Dendritic cell treated with granulocyte-macrophage colony-stimulating factor and Interleukin-4, amounts not matched to agents 40 ng/mL and 50 ng/mL, for 4 days (primary cell): ENCODE measurements around the gene INTS7.
"Not testable (repeated sequence)": the region's sequence is repeated elsewhere in the genome, so short reads cannot be mapped to it uniquely, and the experiment has no call there.

Experiments used
- H3K27ac Mint-ChIP-seq: one replicate; pipeline ENCODE4 v1.8.0; 2022; ENCODE audit warnings: mild to moderate bottlenecking, mixed read lengths
- H3K27me3 Mint-ChIP-seq: one replicate; pipeline ENCODE4 v1.8.0; 2022; ENCODE audit warnings: mild to moderate bottlenecking, mixed read lengths
- H3K36me3 Mint-ChIP-seq: one replicate; pipeline ENCODE4 v1.8.0; 2022; ENCODE audit warnings: low read depth, mixed read lengths
- H3K4me1 Mint-ChIP-seq: one replicate; pipeline ENCODE4 v1.8.0; 2022; ENCODE audit warnings: low read depth, mixed read lengths
- H3K4me3 Mint-ChIP-seq: one replicate; pipeline ENCODE4 v1.8.0; 2022; ENCODE audit warnings: mild to moderate bottlenecking, moderate library complexity, mixed read lengths
- H3K9me3 Mint-ChIP-seq: one replicate; pipeline ENCODE4 v1.8.0; 2022; ENCODE audit warnings: mixed read lengths
- intact Hi-C: fragments of 100-400 bp; cut with micrococcal nuclease; formaldehyde crosslinking; loops from one replicate; pipeline ENCODE4 v1.15.0; 2022

The INTS7 gene

GRCh38 chr1:211947396-211948295, 87.7 kb downstream of the INTS7 start:
- H3K4me1 Mint-ChIP-seq = no peaks in the 10 kb centered on the region
- no peak overlapping the region for H3K27ac Mint-ChIP-seq
- peaks cover 13% of the 10 kb centered on the region for H3K36me3 Mint-ChIP-seq
- H3K27me3 Mint-ChIP-seq = no peaks in the 10 kb centered on the region
- H3K4me3 Mint-ChIP-seq = no peak overlapping the region
- H3K9me3 Mint-ChIP-seq = no peaks in the 10 kb centered on the region
- intact Hi-C loops = no loop called here

- no peaks in the 10 kb centered on the region for H3K27me3 Mint-ChIP-seq
- H3K27ac Mint-ChIP-seq = no peak overlapping the region
- intact Hi-C loops = no loop called here
- peaks cover 13% of the 10 kb centered on the region for H3K36me3 Mint-ChIP-seq
- no peaks in the 10 kb centered on the region for H3K9me3 Mint-ChIP-seq
- H3K4me1 Mint-ChIP-seq = no peaks in the 10 kb centered on the region
- H3K4me3 Mint-ChIP-seq = no peak overlapping the region
Observed at GRCh38 chr1:211944733-211945500, 90.4 kb downstream of the INTS7 start.

DNA sequence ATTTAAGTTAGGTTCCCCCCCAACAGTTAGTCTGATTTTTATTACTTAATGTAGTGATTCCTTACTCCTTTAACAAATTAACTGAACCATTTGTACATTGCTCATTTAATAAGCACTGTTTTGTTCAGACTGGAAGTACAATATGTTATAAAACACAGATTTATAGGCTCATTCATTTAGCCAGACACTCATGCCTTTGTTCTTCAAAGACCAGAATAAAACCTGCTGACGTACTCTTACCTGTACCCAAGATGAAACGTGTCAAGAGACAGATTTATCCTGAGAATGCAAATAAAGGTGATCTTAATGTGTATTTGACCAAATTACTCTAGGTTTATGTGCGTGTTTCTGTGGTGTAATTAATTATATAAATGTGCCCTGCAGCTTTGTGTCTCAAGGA, 92.8 kb downstream of the INTS7 start:
- intact Hi-C loops = no loop called here
- H3K27ac Mint-ChIP-seq = no peak overlapping the region
- peaks cover 7% of the 10 kb centered on the region for H3K4me1 Mint-ChIP-seq
- H3K27me3 Mint-ChIP-seq = no peaks in the 10 kb centered on the region
- peaks cover 13% of the 10 kb centered on the region for H3K36me3 Mint-ChIP-seq
- no peaks in the 10 kb centered on the region for H3K9me3 Mint-ChIP-seq
- H3K4me3 Mint-ChIP-seq = no peak overlapping the region

DNA sequence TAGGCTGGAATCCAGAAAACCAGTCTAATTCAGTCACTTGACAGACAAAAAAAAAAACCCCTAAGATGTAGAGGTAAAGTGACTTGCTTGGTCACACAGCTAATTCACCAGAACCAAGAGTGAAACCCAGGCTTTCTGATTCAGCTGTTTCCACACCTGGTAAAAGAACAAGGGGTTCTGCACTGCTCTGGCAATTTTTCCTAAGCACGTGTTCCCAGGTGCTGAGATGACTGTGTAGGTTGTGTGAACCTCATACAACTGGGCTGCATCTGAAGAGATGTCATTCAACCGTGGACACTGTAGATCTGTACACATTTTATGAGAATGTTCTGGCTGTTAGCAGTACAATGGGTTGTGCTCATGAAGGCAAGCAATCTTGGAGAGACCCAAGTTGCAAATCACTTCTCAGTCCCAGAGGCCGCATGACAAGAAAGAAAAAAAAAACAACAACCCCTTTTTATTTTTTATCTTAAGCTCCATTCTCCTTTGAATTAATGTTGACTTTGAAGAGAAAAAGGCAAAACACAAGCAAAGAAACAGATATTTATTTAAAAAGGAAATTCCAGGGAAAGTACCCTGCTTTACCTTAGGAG, 95.4 kb downstream of the INTS7 start:
- intact Hi-C loops = loop anchor here (10.0 kb wide), 1 partner anchor 105 kb away; the partner anchor contains the start of gene LPGAT1
- no peak overlapping the region for H3K27ac Mint-ChIP-seq

DNA sequence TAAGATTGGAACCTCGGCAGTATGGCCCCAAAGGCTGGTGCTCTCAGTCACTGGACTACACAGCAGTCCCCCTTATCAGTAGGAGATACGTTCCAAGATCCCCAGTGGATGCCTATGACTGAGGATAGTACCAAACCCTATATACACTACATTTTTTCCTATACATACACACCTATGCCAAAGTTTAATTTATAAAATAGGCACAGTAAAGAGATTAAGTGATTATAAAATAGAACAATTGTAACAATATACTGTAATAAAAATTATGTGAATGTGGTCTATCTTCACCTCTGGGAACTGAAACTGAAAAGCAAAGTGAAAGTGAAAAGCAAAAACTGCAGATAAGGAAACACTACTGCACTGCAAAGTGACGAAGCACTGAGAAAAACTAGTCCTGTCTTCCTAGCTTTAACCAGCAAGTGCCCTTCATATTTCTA, 96.8 kb downstream of the INTS7 start:
- Mint-ChIP-seq H3K4me1 (peaks cover 30% of the 10 kb centered on the region), H3K36me3 (no peaks in the 10 kb centered on the region), H3K27me3 (no peaks in the 10 kb centered on the region), H3K9me3 (no peaks in the 10 kb centered on the region), H3K4me3 (no peak overlapping the region), H3K27ac (no peak overlapping the region)
- intact Hi-C loops = loop anchor here (10.0 kb wide), 1 partner anchor 104 kb away; the partner anchor contains the start of gene LPGAT1

More for the DNA sequence above, 95.4 kb downstream of the INTS7 start:
- Mint-ChIP-seq H3K36me3 (peaks cover 8% of the 10 kb centered on the region), H3K4me1 (peaks cover 23% of the 10 kb centered on the region), H3K27me3 (no peaks in the 10 kb centered on the region), H3K9me3 (no peaks in the 10 kb centered on the region), H3K4me3 (no peak overlapping the region)

DNA sequence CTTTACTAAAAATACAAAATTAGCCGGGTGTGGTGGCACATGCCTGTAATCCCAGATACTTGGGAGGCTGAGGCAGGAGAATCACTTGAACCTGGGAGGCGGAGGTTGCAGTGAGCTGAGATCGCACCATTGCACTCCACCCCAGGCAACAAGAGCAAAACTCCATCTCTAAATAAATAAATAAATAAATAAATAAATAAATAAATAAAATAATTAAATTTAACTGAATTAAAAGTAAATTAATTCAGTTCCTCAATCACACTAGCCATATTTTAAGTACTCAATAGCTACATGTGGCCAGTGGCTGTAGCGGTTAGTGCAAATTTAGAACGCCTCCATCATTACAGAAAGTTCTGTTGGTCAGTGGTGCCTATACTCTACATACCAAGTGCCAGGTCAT, 97.9 kb downstream of the INTS7 start:
- H3K4me3 Mint-ChIP-seq, H3K9me3 Mint-ChIP-seq, H3K36me3 Mint-ChIP-seq, H3K27me3 Mint-ChIP-seq, H3K27ac Mint-ChIP-seq: not testable (repeated sequence)
- H3K4me1 Mint-ChIP-seq = peaks cover 41% of the 10 kb centered on the region
- intact Hi-C loops = loop anchor here (10.0 kb wide), 1 partner anchor 103 kb away; the partner anchor contains the start of gene LPGAT1

DNA sequence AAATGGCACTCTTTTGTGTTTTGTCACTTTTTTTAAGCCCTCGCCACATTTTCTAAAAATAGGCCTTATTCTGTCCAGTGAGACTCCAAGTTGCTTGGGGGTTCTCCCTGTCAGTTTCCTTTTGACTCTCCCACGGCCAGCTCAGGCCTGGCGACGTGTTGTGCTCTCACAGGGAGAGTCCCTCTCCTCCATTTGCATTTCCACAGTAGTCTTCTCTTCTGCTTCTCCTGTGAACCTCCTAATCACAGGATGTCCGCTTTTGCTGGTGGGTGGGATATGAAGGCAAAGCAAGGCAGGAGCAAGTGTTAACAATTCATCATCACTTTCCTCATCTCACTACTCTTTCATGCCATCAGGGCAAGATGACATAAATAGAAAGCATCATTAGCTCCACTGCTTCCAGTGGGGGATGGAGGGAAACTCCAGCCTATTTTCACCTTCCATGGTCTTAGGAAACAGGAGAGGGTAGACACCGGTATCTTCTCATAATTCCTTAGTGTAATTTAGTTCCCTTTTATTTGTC, 99.8 kb downstream of the INTS7 start:
- Mint-ChIP-seq H3K27me3 (no peaks in the 10 kb centered on the region), H3K36me3 (no peaks in the 10 kb centered on the region), H3K4me1 (peaks cover 58% of the 10 kb centered on the region), H3K27ac (no peak overlapping the region), H3K9me3 (no peaks in the 10 kb centered on the region), H3K4me3 (no peak overlapping the region)
- intact Hi-C loops = loop anchor here (10.0 kb wide), 1 partner anchor 101 kb away; the partner anchor contains the start of gene LPGAT1

GRCh38 chr1:211933946-211934714, 101.2 kb downstream of the INTS7 start:
- intact Hi-C loops = loop anchor here (5.0 to 10.0 kb wide), 2 partner anchors 37 to 99 kb away; partner anchors contain the start of gene LPGAT1
- Mint-ChIP-seq H3K4me1 (peaks cover 71% of the 10 kb centered on the region), H3K4me3 (no peak overlapping the region), H3K27ac (no peak overlapping the region), H3K36me3 (no peaks in the 10 kb centered on the region), H3K27me3 (no peaks in the 10 kb centered on the region), H3K9me3 (no peaks in the 10 kb centered on the region)

- no peaks in the 10 kb centered on the region for H3K27me3 Mint-ChIP-seq
- peaks cover 78% of the 10 kb centered on the region for H3K4me1 Mint-ChIP-seq
- H3K36me3 Mint-ChIP-seq = no peaks in the 10 kb centered on the region
- intact Hi-C loops = loop anchor here (5.0 to 10.0 kb wide), 2 partner anchors 36 to 98 kb away; partner anchors contain the start of gene LPGAT1
- peak overlapping the region; percentile 9 for H3K4me3 Mint-ChIP-seq
- no peaks in the 10 kb centered on the region for H3K9me3 Mint-ChIP-seq
- peak overlapping the region; percentile 56 for H3K27ac Mint-ChIP-seq
Observed at GRCh38 chr1:211932933-211933254, 102.5 kb downstream of the INTS7 start.

DNA sequence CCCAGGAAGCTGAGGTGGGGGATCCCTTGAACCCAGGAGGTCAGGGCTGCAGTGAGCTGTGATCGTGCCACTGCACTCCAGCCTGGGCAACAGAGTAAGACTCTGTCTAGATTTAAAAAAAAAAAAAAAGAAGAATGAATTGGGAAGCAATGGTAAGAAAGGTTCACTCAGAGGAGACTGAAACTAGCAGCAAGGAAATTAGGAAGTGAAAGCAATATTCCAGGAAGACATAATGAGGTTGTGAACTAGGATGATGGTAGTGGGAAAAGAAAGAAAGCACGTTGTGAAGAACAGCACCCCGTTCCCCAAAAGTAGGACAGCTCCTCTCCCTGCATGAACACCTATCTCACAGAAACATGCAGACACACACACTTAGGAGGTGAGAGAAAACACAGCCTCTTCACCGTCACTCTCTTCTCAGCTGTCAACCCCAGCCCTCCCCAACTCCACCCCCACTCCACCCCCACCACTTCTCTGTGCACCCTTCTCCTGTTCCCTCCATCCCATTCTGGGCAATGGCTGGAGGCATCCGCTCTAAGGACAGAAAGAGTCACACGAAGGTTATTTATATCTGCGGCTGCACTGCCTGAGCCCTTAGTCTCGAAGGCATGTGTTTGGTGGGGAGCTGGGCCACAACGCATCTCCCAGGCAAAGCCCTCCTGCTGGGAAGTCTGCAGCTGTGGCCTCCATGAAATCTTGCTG, 103.0 kb downstream of the INTS7 start:
- peak overlapping the region; percentile 56 for H3K27ac Mint-ChIP-seq
- intact Hi-C loops = loop anchor here (5.0 to 10.0 kb wide), 2 partner anchors 35 to 98 kb away; partner anchors contain the start of gene LPGAT1

GRCh38 chr1:211929683-211930082, 105.7 kb downstream of the INTS7 start:
- Mint-ChIP-seq H3K4me3 (no peak overlapping the region), H3K4me1 (peaks cover 61% of the 10 kb centered on the region), H3K27me3 (no peaks in the 10 kb centered on the region), H3K36me3 (no peaks in the 10 kb centered on the region), H3K9me3 (no peaks in the 10 kb centered on the region), H3K27ac (peak overlapping the region; percentile 78)
- intact Hi-C loops = loop anchor here (5.0 to 10.0 kb wide), 2 partner anchors 32 to 95 kb away; partner anchors contain the start of gene LPGAT1

More for the DNA sequence above, 103.0 kb downstream of the INTS7 start:
- Mint-ChIP-seq H3K27me3 (no peaks in the 10 kb centered on the region), H3K4me1 (peaks cover 78% of the 10 kb centered on the region), H3K9me3 (no peaks in the 10 kb centered on the region), H3K4me3 (peak overlapping the region; percentile 9), H3K36me3 (no peaks in the 10 kb centered on the region)

GRCh38 chr1:211928993-211929637, 106.2 kb downstream of the INTS7 start:
- peaks cover 60% of the 10 kb centered on the region for H3K4me1 Mint-ChIP-seq
- H3K27me3 Mint-ChIP-seq = no peaks in the 10 kb centered on the region
- peak overlapping the region; percentile 78 for H3K27ac Mint-ChIP-seq
- H3K4me3 Mint-ChIP-seq = peak overlapping the region; percentile 41
- no peaks in the 10 kb centered on the region for H3K36me3 Mint-ChIP-seq
- H3K9me3 Mint-ChIP-seq = no peaks in the 10 kb centered on the region
- intact Hi-C loops = no loop called here
